Measurements from ENCODE around the gene SLC17A3.

SLC17A3 gene

DNA sequence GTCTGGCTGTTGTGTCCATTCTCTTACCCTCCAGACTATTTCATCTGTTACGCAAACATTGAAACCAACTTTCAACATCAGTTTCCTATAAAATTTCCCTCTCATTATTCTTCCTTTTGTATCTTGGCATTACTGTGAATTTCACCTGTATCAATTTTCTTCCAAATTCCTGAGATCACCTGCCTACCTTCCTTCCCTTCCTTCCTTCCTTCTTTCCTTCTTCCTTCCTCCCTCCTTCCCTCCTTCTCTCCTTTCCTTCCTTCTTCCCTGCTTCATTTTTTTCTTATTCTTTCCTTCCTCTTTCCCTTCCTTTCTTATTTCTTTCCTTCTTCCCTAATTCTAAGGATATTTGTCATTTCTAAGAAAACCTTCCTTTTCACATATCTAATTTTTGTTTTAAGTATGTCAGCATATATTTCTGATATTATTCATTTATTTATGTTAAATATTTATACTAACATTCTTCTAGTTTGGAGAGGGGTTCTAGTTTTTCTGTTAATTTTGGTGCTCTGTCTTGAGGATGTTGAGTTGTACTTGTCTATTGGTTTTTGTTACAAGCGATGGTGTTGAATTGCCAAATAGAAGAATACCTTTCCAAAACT, 4.8 kb upstream of the SLC17A3 start:
- DNase-seq (ENCODE audit: insufficient read length, low spot score) (no peak), FAIRE-seq (no peak)
- no peak for TF ChIP-seq POLR2A (IDR thresholded peaks at IDR 0.05; ENCODE audit: low read depth, low read length)

DNA sequence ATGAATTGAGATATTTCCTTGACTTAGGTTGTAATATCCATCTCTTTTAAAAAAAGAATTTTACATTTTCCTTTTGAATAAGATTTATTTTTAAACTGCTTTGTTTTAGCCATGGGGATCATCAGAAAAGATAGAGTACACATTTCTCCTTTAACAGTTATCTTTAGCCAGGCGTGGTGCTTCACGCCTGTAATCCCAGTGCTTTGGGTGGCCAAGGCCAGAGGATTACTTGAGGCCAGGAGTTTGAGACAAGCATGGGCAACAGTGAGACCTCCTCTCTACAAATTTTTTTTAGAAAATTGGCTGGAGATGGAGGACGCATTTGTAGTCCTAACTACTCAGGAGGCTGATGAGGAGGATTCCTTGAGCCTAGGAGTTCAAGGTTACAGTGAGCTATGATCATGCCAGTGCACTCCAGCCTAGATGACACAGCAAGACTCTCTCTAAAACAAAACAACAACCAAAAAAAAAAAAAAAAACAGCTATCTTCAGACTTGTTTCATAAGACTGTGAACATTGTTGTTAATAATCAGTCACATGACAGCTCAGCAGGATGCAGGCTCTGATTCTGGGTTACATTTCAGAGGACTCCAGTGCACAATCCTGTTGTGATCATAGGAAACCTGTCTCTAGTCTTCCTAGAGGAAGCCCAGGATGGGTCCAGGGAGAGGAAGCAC, 2.0 kb upstream of the SLC17A3 start:
- DNase-seq (ENCODE audit: insufficient read length, low spot score), result no peak
- TF ChIP-seq POLR2A (IDR thresholded peaks at IDR 0.05; ENCODE audit: low read depth, low read length), result no peak
- FAIRE-seq, result no peak

DNA sequence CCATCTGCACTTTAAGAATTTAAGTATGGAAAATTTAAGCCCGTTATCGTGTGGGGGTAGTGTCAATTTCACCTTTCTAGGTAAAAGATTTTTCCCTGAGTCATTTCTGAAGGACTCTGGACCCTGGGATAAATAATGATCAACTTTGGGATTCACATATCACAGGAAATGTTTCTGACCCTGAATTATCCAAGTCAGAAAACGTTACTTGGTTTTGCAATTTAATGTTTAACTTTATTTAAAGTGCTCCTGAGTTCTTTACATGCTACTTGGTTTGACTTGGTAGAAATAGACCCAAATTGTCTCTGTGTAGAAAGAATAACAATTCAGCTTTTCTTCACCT, 1.5 kb upstream of the SLC17A3 start:
- FAIRE-seq, result no peak

DNA sequence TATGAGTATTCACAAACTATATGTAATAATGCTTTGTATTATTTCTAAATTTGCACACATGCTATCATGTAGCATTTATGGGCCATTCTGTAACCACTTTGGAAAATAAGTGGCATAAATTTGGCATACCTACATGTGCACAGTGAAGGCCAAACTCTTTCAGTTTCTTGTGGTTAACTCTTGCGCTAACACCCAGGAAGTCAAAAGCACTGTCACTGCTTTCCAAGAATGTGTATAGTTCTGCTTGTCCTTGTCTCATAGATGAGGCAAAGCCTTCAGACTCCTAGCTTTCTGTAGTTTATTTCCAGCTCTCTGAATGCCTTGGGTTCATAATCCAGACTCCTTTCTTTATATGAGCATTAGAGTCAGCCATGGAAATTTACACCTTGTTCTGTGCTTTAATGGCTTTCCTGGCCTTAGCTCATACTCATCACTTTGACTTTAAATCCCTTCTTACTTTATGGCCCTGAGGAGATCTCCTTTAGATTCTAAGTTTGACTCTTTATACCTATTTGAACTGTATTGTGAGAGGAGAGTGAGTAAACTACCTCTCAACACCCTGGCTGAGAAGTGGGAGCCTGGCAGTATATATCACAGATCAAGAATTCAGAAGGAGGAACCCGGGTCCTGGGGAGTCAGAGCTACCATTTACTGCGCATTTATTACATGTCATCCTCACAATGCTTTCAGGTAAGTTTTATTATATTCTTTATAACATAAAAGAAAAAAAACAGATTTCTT, 949 bp upstream of the SLC17A3 start:
- TF ChIP-seq POLR2A (IDR thresholded peaks at IDR 0.05; ENCODE audit: low read depth, low read length), result no peak
- FAIRE-seq (no peak), DNase-seq (ENCODE audit: insufficient read length, low spot score) (no peak)

More for the DNA sequence above, 1.5 kb upstream of the SLC17A3 start:
- TF ChIP-seq POLR2A (IDR thresholded peaks at IDR 0.05; ENCODE audit: low read depth, low read length), result no peak
- no peak for DNase-seq (ENCODE audit: insufficient read length, low spot score)

DNA sequence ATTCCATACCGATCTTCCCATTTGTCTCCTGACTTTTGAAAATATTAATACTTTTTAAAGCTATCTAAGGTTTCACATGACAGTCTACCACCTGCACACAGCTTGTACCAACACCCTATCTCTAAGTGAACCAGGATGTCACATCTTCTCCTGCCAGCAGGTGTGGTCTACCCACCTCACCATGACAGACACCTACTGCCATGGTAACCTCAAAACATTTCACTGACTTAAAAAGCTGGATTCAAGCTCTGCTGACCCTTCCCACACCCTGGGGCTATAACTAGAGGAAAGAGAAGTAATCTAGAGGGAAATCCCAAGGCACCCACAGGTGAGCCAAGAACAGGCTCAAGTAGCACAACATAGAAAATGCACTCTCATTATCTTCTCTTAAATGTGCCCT, 1.2 kb downstream of the SLC17A3 start:
- DNase-seq (ENCODE audit: insufficient read length, low spot score) (no peak), FAIRE-seq (no peak)
- no peak for TF ChIP-seq POLR2A (IDR thresholded peaks at IDR 0.05; ENCODE audit: low read depth, low read length)

DNA sequence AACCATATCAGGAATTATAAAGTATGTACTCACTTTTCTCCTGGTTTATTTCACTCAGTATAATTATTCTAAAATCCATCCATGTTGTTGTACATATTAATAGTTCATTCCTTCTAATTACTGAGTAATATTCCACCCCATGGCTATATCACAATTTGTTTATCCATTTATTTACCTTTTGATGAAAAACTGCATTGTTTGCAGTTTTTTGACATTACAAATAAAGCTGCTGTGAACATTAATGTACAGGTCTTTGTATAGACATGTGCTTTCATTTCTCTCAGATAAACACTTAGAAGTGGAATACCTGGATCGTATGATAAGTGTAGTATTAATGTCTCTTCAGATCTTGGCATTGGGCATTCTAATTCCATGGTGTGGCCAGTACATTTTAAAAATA, 4.2 kb downstream of the SLC17A3 start:
- DNase-seq (ENCODE audit: insufficient read length, low spot score) (no peak), FAIRE-seq (no peak)
- no peak for TF ChIP-seq POLR2A (IDR thresholded peaks at IDR 0.05; ENCODE audit: low read depth, low read length)

DNA sequence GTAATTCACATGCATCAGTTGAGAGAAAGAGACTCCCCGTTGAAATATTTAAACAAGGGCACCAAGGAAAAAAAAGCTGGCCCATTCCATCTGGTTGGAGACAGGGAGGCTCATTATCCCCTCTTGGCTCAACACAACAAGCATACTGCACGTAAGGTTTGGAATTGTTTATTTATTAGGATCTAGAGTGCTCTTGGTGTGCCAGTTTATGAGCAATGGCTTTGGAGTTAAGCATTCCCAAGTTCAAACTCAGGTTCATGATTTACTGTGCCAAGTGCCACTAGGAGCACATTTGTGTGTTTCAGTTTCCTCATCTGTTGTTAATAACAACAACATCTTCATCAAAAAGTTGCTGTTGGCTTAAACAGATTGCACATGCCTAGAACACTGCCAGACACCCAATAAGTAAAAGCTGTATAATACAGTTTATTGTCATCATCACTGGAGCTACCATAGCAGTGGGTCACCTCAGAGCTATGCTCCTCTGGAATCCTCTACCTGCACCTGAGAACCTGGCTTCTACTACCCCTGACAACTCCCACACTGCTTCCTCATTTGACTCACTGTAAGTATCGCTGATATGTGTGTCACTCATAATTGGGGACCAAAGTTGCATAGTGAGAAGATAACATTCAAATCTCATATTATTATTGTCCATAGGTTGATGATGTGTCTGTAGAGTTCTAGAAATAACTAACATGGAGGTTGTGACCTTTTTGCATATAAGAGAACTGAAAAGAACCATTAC, 5.4 kb downstream of the SLC17A3 start:
- FAIRE-seq, result no peak

DNA sequence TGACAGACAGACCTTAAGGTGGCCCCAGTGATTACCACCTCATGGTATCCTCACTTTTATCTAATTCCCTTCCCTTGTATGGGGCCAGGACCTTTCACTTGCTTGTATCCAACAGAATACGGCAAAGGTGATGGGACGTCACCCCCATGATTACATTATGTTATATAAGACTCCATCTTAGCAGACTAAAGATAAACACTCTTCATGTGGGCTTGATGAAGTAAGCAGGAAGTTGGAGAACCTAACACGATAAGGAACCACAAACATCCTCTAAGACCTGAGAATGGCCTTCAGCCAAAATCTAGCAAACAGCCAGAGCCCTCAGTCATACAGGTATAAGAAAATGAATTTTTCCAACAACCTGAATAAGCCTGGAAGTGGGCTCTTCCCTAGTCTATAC, 8.0 kb downstream of the SLC17A3 start:
- no peak for FAIRE-seq
- DNase-seq (ENCODE audit: insufficient read length, low spot score), result no peak
- TF ChIP-seq POLR2A (IDR thresholded peaks at IDR 0.05; ENCODE audit: low read depth, low read length), result no peak

More for the DNA sequence above, 5.4 kb downstream of the SLC17A3 start:
- no peak for DNase-seq (ENCODE audit: insufficient read length, low spot score)
- no peak for TF ChIP-seq POLR2A (IDR thresholded peaks at IDR 0.05; ENCODE audit: low read depth, low read length)

DNA sequence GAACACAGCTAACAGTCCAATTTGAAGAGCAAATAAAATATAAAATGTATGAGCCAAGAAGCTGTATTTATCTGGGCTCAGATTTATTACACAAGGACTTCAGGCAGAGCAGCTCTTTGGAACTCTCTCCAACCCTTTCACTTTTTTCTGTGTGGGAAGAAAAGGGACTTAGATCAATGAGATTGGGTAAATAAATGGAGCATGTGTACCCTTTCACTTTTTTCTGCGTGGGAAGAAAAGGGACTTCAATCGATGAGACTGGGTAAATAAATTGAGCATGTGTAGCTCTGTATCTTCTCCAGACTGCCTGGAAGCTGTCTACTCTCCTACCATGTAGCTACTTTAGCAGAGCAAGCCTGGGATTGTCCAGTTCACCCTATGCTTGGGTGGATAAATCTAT, 10.7 kb downstream of the SLC17A3 start:
- TF ChIP-seq POLR2A (IDR thresholded peaks at IDR 0.05; ENCODE audit: low read depth, low read length), result no peak

DNA sequence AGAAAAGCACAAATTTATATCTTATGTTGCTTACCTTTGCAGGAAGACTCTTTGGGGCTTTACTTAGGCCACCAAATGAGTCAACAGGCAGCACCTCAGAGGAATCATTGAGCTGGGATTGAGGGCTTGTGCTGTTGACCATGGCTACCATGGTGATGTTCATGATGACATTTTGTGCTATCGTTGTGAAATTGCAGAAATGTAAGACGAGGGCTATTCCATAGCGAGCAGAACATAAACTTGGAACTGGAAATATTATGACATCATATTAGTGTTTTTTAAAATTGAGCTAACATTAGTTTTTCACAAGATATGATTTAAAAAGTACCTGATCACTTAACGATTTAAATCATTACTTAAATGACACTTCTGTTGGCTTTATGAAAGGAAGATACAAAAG, 11.8 kb downstream of the SLC17A3 start:
- TF ChIP-seq POLR2A (IDR thresholded peaks at IDR 0.05; ENCODE audit: low read depth, low read length), result no peak
- DNase-seq (ENCODE audit: insufficient read length, low spot score) (no peak), FAIRE-seq (no peak)

More for the DNA sequence above, 10.7 kb downstream of the SLC17A3 start:
- no peak for DNase-seq (ENCODE audit: insufficient read length, low spot score)
- no peak for FAIRE-seq

DNA sequence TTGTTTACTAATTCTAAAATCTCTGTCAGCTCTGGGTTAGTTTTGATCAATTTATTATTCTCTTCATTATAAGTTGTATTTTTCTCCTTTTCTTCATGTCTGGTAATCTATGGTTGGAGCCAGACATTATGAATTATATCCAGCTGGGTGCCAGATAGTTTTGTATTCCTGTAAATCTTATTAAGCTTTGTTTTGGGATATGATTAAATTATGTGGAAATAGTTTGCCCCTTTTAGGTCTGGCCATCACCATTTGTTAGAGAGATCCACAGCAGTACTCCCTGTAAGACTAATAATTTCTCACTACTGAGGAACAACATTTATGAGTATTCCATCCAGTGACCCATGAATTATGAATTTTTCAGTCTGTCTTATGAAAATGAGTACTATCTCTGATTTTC, 21.3 kb downstream of the SLC17A3 start:
- FAIRE-seq (no peak), DNase-seq (ENCODE audit: insufficient read length, low spot score) (no peak)
- TF ChIP-seq POLR2A (IDR thresholded peaks at IDR 0.05; ENCODE audit: low read depth, low read length), result no peak

DNA sequence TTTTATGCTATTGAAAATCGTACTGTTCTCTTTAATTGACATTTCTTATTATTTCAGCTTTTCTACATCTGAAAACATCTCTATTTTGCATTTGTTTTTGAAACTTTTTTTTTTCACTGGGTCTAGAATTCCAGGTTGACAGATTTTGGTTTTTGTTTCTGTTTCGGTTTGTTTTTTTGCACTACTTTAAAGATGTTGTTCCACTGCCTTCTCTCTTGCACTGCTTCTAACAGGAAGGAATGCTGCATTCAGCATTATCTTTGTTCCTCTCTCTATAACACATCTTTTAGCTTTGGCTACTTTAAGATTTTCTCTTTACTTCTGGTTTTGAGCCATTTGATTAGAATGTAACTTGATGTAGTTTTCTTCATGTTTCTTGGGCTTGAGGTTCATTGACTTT, 22.1 kb downstream of the SLC17A3 start:
- no peak for TF ChIP-seq POLR2A (IDR thresholded peaks at IDR 0.05; ENCODE audit: low read depth, low read length)
- FAIRE-seq (no peak), DNase-seq (ENCODE audit: insufficient read length, low spot score) (no peak)

DNA sequence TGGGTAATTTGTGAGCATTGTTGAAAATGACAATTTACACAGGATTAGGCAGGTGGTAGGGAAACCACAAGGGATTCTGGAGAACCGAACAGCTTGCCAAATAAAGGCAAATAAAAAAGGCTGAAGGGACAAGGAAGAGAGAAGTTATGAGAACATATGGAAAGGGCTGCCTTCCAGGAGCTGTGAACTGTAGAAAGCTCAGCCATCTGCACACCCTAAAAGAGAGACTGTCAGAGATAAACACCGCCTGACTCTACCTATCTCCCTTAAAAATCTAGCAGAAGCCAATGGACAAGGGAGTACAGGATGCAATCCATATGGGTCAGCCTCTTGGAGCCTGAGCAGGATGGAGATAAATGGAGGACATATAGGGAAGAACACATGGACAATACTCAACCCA, 29.5 kb downstream of the SLC17A3 start:
- DNase-seq (ENCODE audit: insufficient read length, low spot score), result no peak
- no peak for TF ChIP-seq POLR2A (IDR thresholded peaks at IDR 0.05; ENCODE audit: low read depth, low read length)
- FAIRE-seq, result no peak

DNA sequence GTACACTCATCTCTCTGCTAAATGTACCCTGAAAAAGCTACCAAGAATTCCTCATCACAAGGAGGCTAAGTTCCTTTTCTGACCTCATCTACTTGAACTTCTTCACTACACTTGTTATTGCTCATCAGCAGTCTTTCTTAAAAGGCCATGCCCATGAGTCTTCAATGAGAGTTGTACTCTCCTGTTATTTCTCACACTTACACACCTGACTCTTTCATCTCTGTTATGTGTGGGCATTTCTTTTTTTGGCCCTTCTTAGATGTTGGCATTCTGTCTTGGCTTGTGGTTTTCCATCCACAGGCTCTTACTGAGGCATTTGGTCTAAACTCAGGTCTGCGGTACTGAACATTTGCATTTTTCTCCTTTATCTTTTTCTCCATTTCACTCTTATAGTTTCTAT, 31.5 kb downstream of the SLC17A3 start:
- TF ChIP-seq POLR2A (IDR thresholded peaks at IDR 0.05; ENCODE audit: low read depth, low read length), result no peak
- DNase-seq (ENCODE audit: insufficient read length, low spot score), result no peak
- FAIRE-seq, result no peak

Data from H54 (cell line).